Mucosa of descending colon (tissue), 3 donors: ENCODE measurements around the gene IGFBP7. TPM values are rescaled to one million over a fixed set of nuclear protein-coding genes. Genes with fewer than 3 reads are reported as not detected.

Experiments
- ATAC-seq: fragments of 200-7000 bp; cut with Tn5 transposase; one replicate; pipeline ENCODE4 v1.9.1; 2020; ENCODE audit warnings: mild to moderate bottlenecking, moderate library complexity
- DNase-seq, 3 donors: peaks; one replicate each; pipeline ENCODE4 v3.0.0-alpha.2; 2020
- H3K36me3 ChIP-seq: fragments of 200-600 bp; one replicate; pipeline ENCODE4 v1.8.0; 2021; ENCODE audit warnings: low read depth, mild to moderate bottlenecking
- H3K4me1 ChIP-seq: fragments of 200-600 bp; one replicate; pipeline ENCODE4 v1.8.0; 2021; ENCODE audit warnings: low read depth, mild to moderate bottlenecking
- H3K4me3 ChIP-seq: fragments of 200-600 bp; one replicate; pipeline ENCODE4 v1.8.0; 2021; ENCODE audit warnings: mild to moderate bottlenecking
- H3K9me3 ChIP-seq: fragments of 200-600 bp; one replicate; pipeline ENCODE4 v1.8.0; 2021; ENCODE audit warnings: mild to moderate bottlenecking
- intact Hi-C, 2 donors: fragments of 100-400 bp; cut with DNase I in 1 of 2; cut with micrococcal nuclease in 1 of 2; formaldehyde crosslinking; loops; one replicate each; pipeline versions ENCODE4 v1.11.0 to v1.11.1; 2022; cut with DNase I, micrococcal nuclease
- total RNA-seq, 3 donors: library from RNA; stranded (reverse); fragmentation: NEBNext Ultra II Directional in 2 of 3; extraction: Animal tissue kit (Norgen Biotek cat#: 25700) in 2 of 3; gene quantifications; one replicate each; pipeline versions ENCODE4 v1.2.1 to v1.2.4, GENCODE V29; 2021 to 2023
- TF ChIP-seq, protein P1 (sequence below): fragments of 200-600 bp; IDR thresholded peaks from one replicate; pipeline ENCODE4 v1.8.0; 2022; ENCODE audit warnings: antibody characterized with exemption, mild to moderate bottlenecking
- donor health status: DM: no; HTN: no; CAD: no; lungs with moderate emphysema.
- donor health status: DM: no; HTN: no; CAD: no.
- donor health status: DM: no; HTN: yes; CAD: no.

IGFBP7 gene
- total RNA-seq, 3 donors from 2014 or later: 32.7 to 225 (median 116) TPM

DNA sequence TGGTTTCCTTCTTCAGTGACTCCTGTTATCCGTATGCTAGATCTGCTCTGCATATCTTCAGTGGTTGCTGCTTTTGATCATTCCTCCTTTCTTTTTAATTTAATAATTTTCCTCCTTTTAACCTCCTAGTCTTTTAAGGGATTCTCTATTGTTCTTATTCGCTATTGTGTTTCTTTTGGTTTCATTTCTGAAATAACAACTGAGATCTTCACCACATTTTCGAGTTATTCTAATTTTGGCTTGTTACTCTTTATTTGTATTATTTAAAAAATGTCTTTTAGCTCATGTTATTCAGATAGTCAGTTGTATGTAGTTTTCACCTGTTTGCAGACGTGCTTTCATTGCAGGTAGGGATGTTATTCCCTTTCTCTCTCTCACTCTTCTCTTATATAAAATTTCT, 24.9 kb downstream of the IGFBP7 start:
- TF ChIP-seq, protein P1, sequence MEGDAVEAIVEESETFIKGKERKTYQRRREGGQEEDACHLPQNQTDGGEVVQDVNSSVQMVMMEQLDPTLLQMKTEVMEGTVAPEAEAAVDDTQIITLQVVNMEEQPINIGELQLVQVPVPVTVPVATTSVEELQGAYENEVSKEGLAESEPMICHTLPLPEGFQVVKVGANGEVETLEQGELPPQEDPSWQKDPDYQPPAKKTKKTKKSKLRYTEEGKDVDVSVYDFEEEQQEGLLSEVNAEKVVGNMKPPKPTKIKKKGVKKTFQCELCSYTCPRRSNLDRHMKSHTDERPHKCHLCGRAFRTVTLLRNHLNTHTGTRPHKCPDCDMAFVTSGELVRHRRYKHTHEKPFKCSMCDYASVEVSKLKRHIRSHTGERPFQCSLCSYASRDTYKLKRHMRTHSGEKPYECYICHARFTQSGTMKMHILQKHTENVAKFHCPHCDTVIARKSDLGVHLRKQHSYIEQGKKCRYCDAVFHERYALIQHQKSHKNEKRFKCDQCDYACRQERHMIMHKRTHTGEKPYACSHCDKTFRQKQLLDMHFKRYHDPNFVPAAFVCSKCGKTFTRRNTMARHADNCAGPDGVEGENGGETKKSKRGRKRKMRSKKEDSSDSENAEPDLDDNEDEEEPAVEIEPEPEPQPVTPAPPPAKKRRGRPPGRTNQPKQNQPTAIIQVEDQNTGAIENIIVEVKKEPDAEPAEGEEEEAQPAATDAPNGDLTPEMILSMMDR: no peak
- no peaks in the 10 kb centered on the region for H3K4me1 ChIP-seq
- no peaks in the 10 kb centered on the region for H3K36me3 ChIP-seq
- DNase-seq (no peak), ATAC-seq (no peak)
- no peak overlapping the region for H3K4me3 ChIP-seq
- intact Hi-C loops: no loop called here
- H3K9me3 ChIP-seq: no peaks in the 10 kb centered on the region

- ATAC-seq: no peak
- Histone ChIP-seq H3K4me3 (no peak overlapping the region), H3K36me3 (no peaks in the 10 kb centered on the region), H3K9me3 (no peaks in the 10 kb centered on the region), H3K4me1 (peaks cover 1% of the 10 kb centered on the region)
- TF ChIP-seq, protein P1: no peak
- intact Hi-C loops: no loop called here
- no peak for DNase-seq
Observed at GRCh38 chr4:57084360-57084759, 25.8 kb downstream of the IGFBP7 start.

- DNase-seq (no peak), ATAC-seq (no peak)
- TF ChIP-seq, protein P1: no peak
- intact Hi-C loops: no loop called here
- Histone ChIP-seq H3K4me1 (peaks cover 6% of the 10 kb centered on the region), H3K36me3 (no peaks in the 10 kb centered on the region), H3K4me3 (no peak overlapping the region), H3K9me3 (no peaks in the 10 kb centered on the region)
Observed at GRCh38 chr4:57083090-57083489, 27.1 kb downstream of the IGFBP7 start.

DNA sequence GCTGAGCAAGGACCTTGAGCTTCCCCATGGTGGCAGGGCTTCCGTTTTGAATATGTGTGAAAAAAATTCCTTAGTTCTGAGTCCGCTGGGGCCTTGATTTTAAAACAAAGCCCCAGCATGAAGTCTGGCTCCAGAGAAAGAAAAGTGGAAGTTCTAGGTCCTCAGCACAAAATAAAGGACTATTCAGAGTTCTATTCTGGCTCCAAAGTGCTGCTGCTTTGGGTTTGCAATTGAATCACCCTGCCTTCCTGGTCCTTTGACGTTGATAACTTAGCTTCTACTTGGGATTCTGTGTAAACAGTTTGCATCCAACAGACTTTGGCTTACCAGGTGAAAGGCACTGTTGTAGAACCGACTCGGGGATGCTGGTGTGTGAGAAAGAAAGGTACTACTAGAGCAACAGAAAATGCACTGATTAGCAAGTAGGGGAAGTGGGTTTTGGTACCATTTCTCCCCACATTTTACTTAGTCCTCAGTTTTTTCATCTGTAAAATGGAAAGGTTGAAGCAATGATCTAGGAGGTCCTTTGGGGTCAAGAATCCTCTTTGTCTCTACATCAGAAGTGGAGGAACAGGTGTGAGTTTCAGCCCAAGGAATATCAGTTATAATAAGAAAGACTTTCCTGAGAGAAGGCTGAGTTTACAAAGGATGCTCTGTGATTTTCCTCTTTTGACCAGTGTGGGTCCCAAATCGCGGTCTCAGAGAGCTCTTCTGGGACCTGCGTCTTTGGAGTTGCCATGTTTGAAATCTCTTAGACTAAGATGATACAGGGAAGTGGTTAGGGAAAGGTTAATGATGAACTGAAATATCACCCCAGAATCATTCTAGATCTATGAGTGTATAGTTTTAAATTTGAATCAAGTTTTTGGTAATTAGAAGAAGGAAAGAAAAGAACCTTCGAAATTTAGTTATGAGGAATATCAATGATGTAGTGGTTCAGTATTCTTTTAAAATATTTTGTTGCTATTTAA, 28.2 kb downstream of the IGFBP7 start:
- intact Hi-C loops: no loop called here
- Histone ChIP-seq H3K4me1 (peaks cover 6% of the 10 kb centered on the region), H3K9me3 (no peaks in the 10 kb centered on the region), H3K4me3 (no peak overlapping the region), H3K36me3 (no peaks in the 10 kb centered on the region)
- TF ChIP-seq, protein P1: no peak
- ATAC-seq (no peak), DNase-seq (no peak)

DNA sequence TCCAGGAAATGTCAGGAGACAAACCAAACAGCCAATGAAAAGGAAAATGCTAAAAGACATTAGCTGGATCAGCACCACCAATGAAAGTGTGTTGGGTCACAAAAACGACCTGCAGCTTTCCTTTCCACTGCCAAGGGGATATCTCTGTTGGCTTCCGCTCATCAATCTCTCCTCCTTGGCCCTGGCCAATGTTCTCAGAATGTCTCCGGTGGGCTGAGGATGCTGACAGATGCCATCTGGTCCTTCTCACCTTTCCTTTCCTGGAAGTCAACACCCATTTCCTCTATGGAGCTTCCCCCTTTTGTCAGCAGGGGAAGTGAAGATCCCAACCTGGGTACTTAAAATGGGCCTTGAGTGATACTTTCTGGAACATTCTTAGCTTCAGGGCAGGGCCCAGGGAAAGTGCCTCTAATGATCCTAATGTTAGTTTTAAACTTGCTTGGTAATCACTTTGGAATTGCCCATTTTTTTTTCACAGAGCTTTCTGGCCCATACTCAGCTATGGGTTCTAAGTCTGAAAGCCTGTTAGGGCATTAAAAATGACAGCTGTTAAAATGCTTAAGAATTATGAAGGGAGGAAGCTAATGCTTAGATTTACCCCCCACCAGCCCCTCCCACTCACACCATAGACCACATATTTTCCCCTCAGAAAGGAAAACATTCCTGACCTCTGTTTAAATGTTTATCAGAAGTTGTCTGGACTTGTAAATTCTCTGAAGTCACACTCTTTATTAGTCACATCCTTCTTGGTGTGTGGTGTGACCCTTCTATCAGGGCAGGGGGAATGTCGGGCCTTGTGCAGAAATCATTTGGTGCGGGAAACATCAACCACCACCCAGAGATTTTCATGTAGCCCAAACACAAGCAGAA, 29.2 kb downstream of the IGFBP7 start:
- Histone ChIP-seq H3K36me3 (no peaks in the 10 kb centered on the region), H3K9me3 (no peaks in the 10 kb centered on the region), H3K4me3 (no peak overlapping the region), H3K4me1 (peaks cover 6% of the 10 kb centered on the region)
- TF ChIP-seq, protein P1: no peak
- intact Hi-C loops: no loop called here
- DNase-seq: peak in 1 of 3 donors; percentile 25
- ATAC-seq: peak; percentile 59
